H9 (cell line): ENCODE measurements around the gene SLC16A10. TPM values are rescaled to one million over a fixed set of nuclear protein-coding genes. Genes with fewer than 3 reads are reported as not detected.

Source experiments
- DNase-seq: peaks from one replicate; pipeline ENCODE4 v3.0.0-alpha.2; 2017
- H2AFZ ChIP-seq: one replicate; pipeline ENCODE4 v1.6.1; 2013; ENCODE audit warnings: mild to moderate bottlenecking, low read length, control low read depth, moderate library complexity
- H2AK5ac ChIP-seq: 2 replicates; pipeline ENCODE4 v1.6.1; 2013; ENCODE audit warnings: low read length, control low read depth, mixed read lengths; ENCODE audit not compliant: insufficient read length
- H2BK120ac ChIP-seq: one replicate; pipeline ENCODE4 v1.6.1; 2013; ENCODE audit warnings: low read depth, mild to moderate bottlenecking, low read length, control low read depth, inconsistent platforms; ENCODE audit not compliant: poor library complexity, severe bottlenecking
- H2BK12ac ChIP-seq: 2 replicates; pipeline ENCODE4 v1.6.1; 2013; ENCODE audit warnings: low read length, control low read depth, mixed read lengths, low read depth; ENCODE audit not compliant: insufficient read length
- H2BK15ac ChIP-seq: 2 replicates; pipeline ENCODE4 v1.6.1; 2013; ENCODE audit warnings: low read depth, low read length, control low read depth
- H2BK20ac ChIP-seq: one replicate; pipeline ENCODE4 v1.6.1; 2013; ENCODE audit warnings: low read depth, mild to moderate bottlenecking, low read length, control low read depth, inconsistent platforms; ENCODE audit not compliant: poor library complexity, severe bottlenecking
- H2BK5ac ChIP-seq: 2 replicates; pipeline ENCODE4 v1.6.1; 2013; ENCODE audit warnings: low read length, control low read depth, mixed read lengths; ENCODE audit not compliant: insufficient read length
- H3K14ac ChIP-seq: 2 replicates; pipeline ENCODE4 v1.6.1; 2013; ENCODE audit warnings: low read length, control low read depth; ENCODE audit not compliant: insufficient read depth
- H3K18ac ChIP-seq: 2 replicates; pipeline ENCODE4 v1.6.1; 2013; ENCODE audit warnings: low read depth, mild to moderate bottlenecking, mixed read lengths, low read length, control low read depth; ENCODE audit not compliant: insufficient read length
- H3K23ac ChIP-seq: 2 replicates; pipeline ENCODE4 v1.6.1; 2013; ENCODE audit warnings: low read length, control low read depth, mixed read lengths, low read depth; ENCODE audit not compliant: insufficient read length
- H3K23me2 ChIP-seq: 2 replicates; pipeline ENCODE4 v1.6.1; 2013; ENCODE audit warnings: low read depth, mild to moderate bottlenecking, mixed read lengths, low read length, control low read depth; ENCODE audit not compliant: insufficient read length, poor library complexity, severe bottlenecking
- H3K27ac ChIP-seq: 2 replicates; pipeline ENCODE4 v1.5.1; 2013; ENCODE audit warnings: low read length, control low read depth, mixed read lengths, low read depth; ENCODE audit not compliant: insufficient read length
- H3K27me3 ChIP-seq: 2 replicates; pipeline ENCODE4 v1.6.1; 2013; ENCODE audit warnings: low read length, control low read depth, inconsistent platforms; ENCODE audit not compliant: insufficient read depth
- H3K4ac ChIP-seq: 2 replicates; pipeline ENCODE4 v1.6.1; 2013; ENCODE audit warnings: low read depth, mild to moderate bottlenecking, control low read depth, inconsistent platforms, low read length, moderate library complexity
- H3K4me1 ChIP-seq: 2 replicates; pipeline ENCODE4 v1.6.1; 2013; ENCODE audit warnings: low read length, control low read depth, inconsistent platforms; ENCODE audit not compliant: insufficient read depth
- H3K4me2 ChIP-seq: 2 replicates; pipeline ENCODE4 v1.6.1; 2013; ENCODE audit warnings: low read length, control low read depth, mixed read lengths; ENCODE audit not compliant: insufficient read length, insufficient read depth
- H3K56ac ChIP-seq: 2 replicates; pipeline ENCODE4 v1.6.1; 2013; ENCODE audit warnings: low read depth, mild to moderate bottlenecking, mixed read lengths, low read length, control low read depth; ENCODE audit not compliant: insufficient read length
- H3K79me1 ChIP-seq: 2 replicates; pipeline ENCODE4 v1.6.1; 2013; ENCODE audit warnings: low read depth, mild to moderate bottlenecking, moderate library complexity, low read length, control low read depth, inconsistent platforms; ENCODE audit not compliant: insufficient read depth, poor library complexity, severe bottlenecking
- H3K79me2 ChIP-seq: 2 replicates; pipeline ENCODE4 v1.6.1; 2013; ENCODE audit warnings: low read length, control low read depth, inconsistent platforms; ENCODE audit not compliant: insufficient read depth
- H3K9ac ChIP-seq: 2 replicates; pipeline ENCODE4 v1.6.1; 2013; ENCODE audit warnings: low read length, control low read depth, mixed read lengths; ENCODE audit not compliant: insufficient read length; ENCODE audit errors: extremely low read depth
- H3K9me3 ChIP-seq: one replicate; pipeline ENCODE4 v1.6.1; 2013; ENCODE audit warnings: low read depth, low read length, inconsistent platforms; ENCODE audit not compliant: control insufficient read depth
- H3T11ph ChIP-seq: one replicate; pipeline ENCODE4 v1.6.1; 2013; ENCODE audit warnings: mild to moderate bottlenecking, low read length, control low read depth, inconsistent platforms
- H4K20me1 ChIP-seq: one replicate; pipeline ENCODE4 v1.6.1; 2013; ENCODE audit not compliant: control insufficient read depth, insufficient read length, insufficient read depth
- H4K5ac ChIP-seq: 2 replicates; pipeline ENCODE4 v1.6.1; 2013; ENCODE audit warnings: low read depth, mild to moderate bottlenecking, mixed read lengths, low read length, control low read depth; ENCODE audit not compliant: insufficient read length
- H4K8ac ChIP-seq: replicated peaks from 2 replicates; pipeline ENCODE4 v1.6.1; 2013; ENCODE audit warnings: low read length, control low read depth, mixed read lengths, low read depth; ENCODE audit not compliant: insufficient read length
- H4K91ac ChIP-seq: 2 replicates; pipeline ENCODE4 v1.6.1; 2013; ENCODE audit warnings: low read depth, mild to moderate bottlenecking, moderate library complexity, mixed read lengths, low read length, control low read depth; ENCODE audit not compliant: insufficient read length
- H3K27ac Mint-ChIP-seq, 3 experiments: 2 replicates in 2 of 3; 3 replicates in 1 of 3; pipeline ENCODE4 v1.8.0; 2020 to 2021; ENCODE audit warnings: mixed read lengths in 3 of 3, mild to moderate bottlenecking in 1 of 3, moderate library complexity in 1 of 3
- H3K27me3 Mint-ChIP-seq: 2 replicates; pipeline ENCODE4 v1.8.0; 2021; ENCODE audit warnings: low read depth, mild to moderate bottlenecking, moderate library complexity, mixed read lengths
- H3K36me3 Mint-ChIP-seq, 3 experiments: 2 replicates in 2 of 3; 3 replicates in 1 of 3; pipeline ENCODE4 v1.8.0; 2020 to 2021; ENCODE audit warnings: low read depth in 3 of 3, mixed read lengths in 3 of 3; ENCODE audit not compliant: insufficient read depth in 1 of 3
- H3K4me1 Mint-ChIP-seq, 2 experiments: 2 replicates each; pipeline ENCODE4 v1.8.0; 2020; ENCODE audit warnings: mixed read lengths in 2 of 2
- H3K4me3 Mint-ChIP-seq, 2 experiments: 2 replicates in 1 of 2; 3 replicates in 1 of 2; pipeline ENCODE4 v1.8.0; 2020 to 2021; ENCODE audit warnings: mild to moderate bottlenecking in 2 of 2, mixed read lengths in 2 of 2, moderate library complexity in 1 of 2
- H3K9me3 Mint-ChIP-seq, 2 experiments: 2 replicates in 1 of 2; 3 replicates in 1 of 2; pipeline ENCODE4 v1.8.0; 2020; ENCODE audit warnings: mild to moderate bottlenecking in 2 of 2, mixed read lengths in 2 of 2, moderate library complexity in 1 of 2
- CTCF ChIP-seq: fragments of 200-600 bp; sonication (generic); conservative IDR thresholded peaks from 3 replicates; pipeline ENCODE4 v1.8.0; 2021; ENCODE audit warnings: antibody characterized with exemption, mild to moderate bottlenecking
- WGBS: extraction: QIAGEN DNeasy Blood & Tissue Kit; methylation state at CpG from one replicate; pipeline ENCODE4 v1.1.7; 2013; ENCODE audit warnings: missing lambda C conversion rate, low lambda C conversion rate, mixed read lengths; ENCODE audit not compliant: insufficient read length; ENCODE audit errors: extremely low coverage; 5-methylcytosine and 5-hydroxymethylcytosine counted together
- total RNA-seq: library from RNA; stranded (reverse); gene quantifications from 2 replicates; pipeline ENCODE4 v1.2.1, GENCODE V29; 2021

SLC16A10 gene
- total RNA-seq, 1 experiment from 2014 or later, result 11.4 TPM

DNA sequence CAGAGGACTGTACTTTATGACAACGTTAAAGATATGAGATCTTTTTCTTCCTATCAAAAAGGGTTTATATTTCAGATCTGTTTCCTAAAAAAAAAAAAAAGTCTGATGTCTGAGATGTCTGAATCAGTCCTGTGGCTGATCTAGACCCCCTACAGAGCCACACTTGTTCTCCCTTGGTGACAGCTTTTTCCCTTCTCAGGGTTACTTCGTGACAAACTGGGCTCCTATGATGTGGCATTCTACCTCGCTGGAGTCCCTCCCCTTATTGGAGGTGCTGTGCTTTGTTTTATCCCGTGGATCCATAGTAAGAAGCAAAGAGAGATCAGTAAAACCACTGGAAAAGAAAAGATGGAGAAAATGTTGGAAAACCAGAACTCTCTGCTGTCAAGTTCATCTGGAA lies 134.5 kb downstream of the SLC16A10 start:
- DNase-seq, result no peak
- H3K36me3 Mint-ChIP-seq, result no peaks in the 10 kb centered on the region
- H3K4me1 Mint-ChIP-seq, result peaks cover 7 to 11% of the 10 kb centered on the region in 2 experiments
- no peak for TF ChIP-seq CTCF
- Histone ChIP-seq H3K9ac (no peak overlapping the region), H2BK12ac (no peak overlapping the region), H4K8ac (no peak overlapping the region), H2BK5ac (no peak overlapping the region), H3K18ac (no peak overlapping the region), H2BK15ac (no peak overlapping the region), H3K4ac (no peak overlapping the region), H3K9me3 (no peaks in the 10 kb centered on the region), H3K23ac (no peak overlapping the region), H3K27me3 (no peaks in the 10 kb centered on the region), H2AFZ (no peak overlapping the region), H3K14ac (no peak overlapping the region), H3K4me1 (no peaks in the 10 kb centered on the region), H3K56ac (no peak overlapping the region), H3K79me1 (no peaks in the 10 kb centered on the region), H3K27ac (no peak overlapping the region), H2BK120ac (no peak overlapping the region), H3T11ph (no peak overlapping the region), H2BK20ac (no peak overlapping the region), H4K5ac (no peak overlapping the region), H3K79me2 (no peaks in the 10 kb centered on the region), H3K23me2 (no peaks in the 10 kb centered on the region), H2AK5ac (no peak overlapping the region), H3K4me2 (no peak overlapping the region), H4K20me1 (no peaks in the 10 kb centered on the region), H4K91ac (no peak overlapping the region)
- H3K27ac Mint-ChIP-seq, result no peak overlapping the region
- WGBS, result no CpG with 5 or more reads among the region's 4 CpGs
- H3K9me3 Mint-ChIP-seq, result no peaks in the 10 kb centered on the region
- H3K4me3 Mint-ChIP-seq, result no peak overlapping the region
- no peaks in the 10 kb centered on the region for H3K27me3 Mint-ChIP-seq
